Middle frontal gyrus (tissue), 1 donor: Measurements from ENCODE around the gene UBASH3A.

Source experiments
- DNase-seq: peaks from one replicate; pipeline ENCODE4 v3.0.0-alpha.2; 2015; ENCODE audit warnings: low spot score; ENCODE audit errors: extremely low spot score

UBASH3A gene, protein sequence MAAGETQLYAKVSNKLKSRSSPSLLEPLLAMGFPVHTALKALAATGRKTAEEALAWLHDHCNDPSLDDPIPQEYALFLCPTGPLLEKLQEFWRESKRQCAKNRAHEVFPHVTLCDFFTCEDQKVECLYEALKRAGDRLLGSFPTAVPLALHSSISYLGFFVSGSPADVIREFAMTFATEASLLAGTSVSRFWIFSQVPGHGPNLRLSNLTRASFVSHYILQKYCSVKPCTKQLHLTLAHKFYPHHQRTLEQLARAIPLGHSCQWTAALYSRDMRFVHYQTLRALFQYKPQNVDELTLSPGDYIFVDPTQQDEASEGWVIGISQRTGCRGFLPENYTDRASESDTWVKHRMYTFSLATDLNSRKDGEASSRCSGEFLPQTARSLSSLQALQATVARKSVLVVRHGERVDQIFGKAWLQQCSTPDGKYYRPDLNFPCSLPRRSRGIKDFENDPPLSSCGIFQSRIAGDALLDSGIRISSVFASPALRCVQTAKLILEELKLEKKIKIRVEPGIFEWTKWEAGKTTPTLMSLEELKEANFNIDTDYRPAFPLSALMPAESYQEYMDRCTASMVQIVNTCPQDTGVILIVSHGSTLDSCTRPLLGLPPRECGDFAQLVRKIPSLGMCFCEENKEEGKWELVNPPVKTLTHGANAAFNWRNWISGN

GRCh38 chr21:42403611-42404231 lies at the start of gene UBASH3A:
Gene UBASH3A, plus strand, starts transcription at chr21:42403902. Its CDS starts 44 bp downstream, at chr21:42403946.
- DNase-seq = no peak

DNA sequence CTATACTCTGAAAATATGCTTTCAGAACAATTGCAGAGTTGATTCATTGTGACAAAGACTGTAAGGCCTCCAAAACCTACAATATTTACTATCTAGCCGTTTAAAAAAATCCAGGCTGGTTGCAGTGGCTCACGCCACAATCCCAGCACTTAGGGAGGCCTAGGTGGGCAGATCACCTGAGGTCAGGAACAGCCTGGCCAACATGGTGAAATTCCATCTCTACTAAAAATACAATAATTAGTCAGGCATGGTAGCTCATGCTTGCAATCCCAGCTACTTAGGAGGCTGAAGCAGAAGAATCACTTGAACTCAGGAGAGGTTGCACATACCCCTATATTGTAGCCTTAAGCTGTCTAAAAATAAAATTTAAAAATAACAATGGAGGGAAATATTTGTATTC lies 47.7 kb upstream of the UBASH3A start:
- no peak for DNase-seq

DNA sequence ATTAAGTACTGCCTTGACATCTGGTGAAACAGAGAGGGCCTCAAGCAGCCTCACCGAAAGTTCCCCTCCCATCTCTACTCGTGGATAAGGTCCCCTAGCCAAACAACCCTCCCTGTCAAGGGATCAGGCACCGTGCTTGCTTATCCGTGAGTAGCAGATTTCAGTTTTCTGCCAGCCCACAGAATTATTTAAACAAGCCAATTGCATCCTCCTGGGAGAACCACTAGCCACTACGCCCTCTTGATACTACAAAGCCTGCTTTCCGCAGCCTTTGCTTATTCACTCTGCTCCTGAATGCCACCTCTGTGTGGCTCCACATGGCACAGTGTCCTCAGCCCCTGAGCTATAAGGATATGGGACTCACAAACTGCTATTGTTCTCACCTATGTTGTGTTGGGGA lies 47.1 kb upstream of the UBASH3A start:
- DNase-seq = no peak

DNA sequence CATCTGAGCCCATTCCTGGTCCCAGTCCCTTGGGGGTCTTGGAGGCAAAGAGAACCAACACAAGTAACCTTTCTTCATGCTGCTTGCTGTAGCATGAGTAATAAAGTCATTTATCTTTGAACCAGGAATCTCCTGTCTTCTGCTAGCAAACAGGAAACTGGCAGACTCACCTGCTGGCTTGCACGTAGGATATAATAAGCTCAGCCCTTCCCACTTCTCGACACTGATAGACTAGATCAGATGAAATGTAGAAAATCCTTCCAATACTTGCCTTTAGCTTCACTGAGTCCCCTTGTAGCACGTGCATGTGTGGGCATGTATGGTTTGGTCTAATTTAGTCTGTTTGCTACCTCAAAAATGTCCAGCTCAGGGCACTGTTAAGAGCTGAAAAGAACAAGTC lies 46.4 kb upstream of the UBASH3A start:
- no peak for DNase-seq

DNA sequence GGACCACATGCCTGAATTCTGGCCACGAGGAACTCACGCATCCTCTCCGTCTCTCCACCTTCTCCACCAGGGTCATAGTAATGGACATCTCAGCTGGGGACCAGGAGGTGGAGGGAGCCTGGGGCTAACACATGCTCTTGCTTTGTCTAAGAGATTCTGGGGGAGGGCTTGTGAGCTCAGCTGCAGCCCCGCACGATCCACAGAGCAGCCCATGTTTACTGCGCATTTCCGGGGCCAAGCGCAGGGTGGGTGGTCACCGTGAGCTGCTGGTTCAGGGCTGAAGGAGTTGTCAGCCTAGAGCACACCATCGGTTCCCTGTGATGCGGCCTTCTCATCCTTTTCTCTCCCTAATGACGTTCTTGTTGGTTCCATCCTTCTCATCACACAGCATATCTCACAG lies 45.4 kb upstream of the UBASH3A start:
- no peak for DNase-seq

DNA sequence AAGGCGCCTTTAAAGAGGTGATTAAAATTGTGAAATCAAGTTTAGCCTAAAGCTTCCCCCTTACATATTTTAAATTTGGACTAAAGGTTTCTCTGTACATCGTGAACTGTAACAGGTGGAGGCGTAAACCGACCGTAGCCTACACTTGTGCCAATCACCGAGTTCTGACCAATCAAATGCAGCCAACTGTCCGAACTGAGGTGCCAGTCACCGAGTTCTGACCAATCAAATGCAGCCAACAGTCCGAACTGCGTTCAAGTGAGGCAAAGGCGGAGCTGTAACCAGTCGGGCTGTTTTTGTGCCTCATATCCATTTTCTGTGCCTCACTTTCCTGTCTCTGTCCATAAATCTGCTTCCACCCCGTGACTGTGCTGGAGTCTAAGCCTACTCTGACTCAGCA lies 44.8 kb upstream of the UBASH3A start:
- no peak for DNase-seq

GRCh38 chr21:42360317-42360716 lies 43.4 kb upstream of the UBASH3A start:
- no peak for DNase-seq

DNA sequence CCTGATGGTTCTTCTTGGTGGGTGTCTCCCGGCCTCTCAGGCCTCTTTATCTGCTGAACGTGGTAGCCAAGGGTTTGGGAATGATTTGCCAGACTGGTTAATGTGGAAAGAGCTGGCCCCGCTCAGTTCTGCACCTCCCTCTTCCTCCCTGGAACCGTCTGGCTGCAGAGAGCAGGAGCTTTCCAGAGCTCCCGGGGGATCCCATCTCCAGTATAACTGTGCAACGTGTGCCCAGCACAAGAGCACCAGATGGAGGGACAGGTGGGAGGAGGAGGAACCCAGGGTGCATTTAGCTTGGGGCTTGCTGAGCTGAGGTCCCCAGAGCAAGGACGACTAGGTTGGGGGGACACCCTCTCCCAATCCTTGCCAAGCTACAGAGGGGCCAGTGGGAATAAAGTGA lies 42.4 kb upstream of the UBASH3A start:
- no peak for DNase-seq

DNA sequence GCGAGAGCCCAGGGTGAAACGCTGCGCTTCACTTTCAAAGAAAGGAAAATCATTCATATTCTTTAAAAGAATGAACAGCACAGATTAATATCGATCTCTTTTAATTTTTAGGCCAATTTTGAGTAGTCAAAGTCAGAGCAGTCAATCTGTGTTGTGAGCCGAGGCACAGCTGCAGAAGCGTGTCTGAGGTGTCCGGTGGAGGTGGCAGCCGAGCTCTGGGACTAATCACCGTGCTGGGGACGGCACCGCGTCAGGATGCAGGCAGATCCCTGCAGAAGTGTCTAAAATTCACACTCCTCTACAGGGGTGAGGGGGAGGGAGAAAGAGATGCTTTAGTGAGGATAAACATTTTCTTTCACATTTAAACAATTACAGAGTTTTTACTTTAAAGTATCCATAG lies 41.5 kb upstream of the UBASH3A start:
- no peak for DNase-seq

DNA sequence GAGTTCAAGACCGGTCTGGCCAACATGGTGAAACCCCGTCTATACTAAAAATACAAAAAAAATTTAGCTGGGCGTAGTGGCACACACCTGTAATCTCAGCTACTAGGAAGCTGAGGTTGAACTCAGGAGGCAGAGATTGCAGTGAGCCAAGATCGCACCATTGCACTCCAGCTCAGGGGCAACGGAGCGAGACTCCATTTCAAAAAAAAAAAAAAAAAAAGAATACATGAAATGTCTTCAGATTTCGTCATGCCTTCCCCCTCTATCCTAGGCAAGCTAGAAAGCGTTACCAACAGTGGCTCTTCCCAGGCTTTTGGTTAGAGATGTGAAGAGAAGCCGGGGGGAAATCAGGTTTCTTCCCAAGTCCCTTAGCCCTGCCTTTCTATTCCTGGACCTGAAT lies 41.0 kb upstream of the UBASH3A start:
- DNase-seq = no peak

- DNase-seq = no peak
These were observed 40.4 kb upstream of the UBASH3A start for GRCh38 chr21:42363312-42363711.

GRCh38 chr21:42364304-42364865 lies 39.3 kb upstream of the UBASH3A start:
- DNase-seq = no peak

- DNase-seq = no peak
These were observed 37.9 kb upstream of the UBASH3A start for GRCh38 chr21:42365770-42366169.

DNA sequence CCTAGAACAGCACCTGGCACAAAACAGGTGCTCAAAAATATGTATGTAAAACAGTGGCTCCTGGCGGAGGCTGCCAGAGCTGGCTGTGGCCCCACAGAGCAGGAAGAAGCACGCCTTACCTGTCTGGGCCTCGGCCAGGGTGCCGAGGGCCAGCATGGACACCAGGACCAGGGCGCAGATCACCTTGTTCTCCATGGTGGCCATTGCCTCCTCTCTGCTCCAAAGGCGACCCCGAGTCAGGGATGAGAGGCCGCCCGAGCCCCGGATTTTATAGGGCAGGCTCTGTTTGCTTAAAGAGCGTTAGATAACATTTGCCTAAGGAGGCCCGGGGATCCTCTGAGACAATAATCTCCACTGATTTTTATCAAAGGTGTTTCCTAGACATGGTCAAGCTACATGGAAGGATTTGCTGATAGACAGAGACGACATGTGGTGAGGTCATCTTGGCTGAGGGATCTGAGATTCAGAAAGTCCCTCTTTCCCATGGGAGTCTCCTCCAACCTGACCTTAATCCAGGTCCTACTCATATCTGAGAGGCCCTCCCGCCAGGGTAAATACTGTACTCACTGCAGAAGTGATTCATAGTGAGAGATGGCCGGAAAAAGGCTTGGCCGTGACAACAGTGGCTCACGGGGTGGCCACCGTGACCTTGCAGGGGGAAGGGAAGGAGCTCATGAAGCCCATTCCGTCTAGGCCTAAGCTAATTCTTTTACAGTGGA lies 37.3 kb upstream of the UBASH3A start, which contains the start of gene TFF1:
TFF1 (minus strand) TSS at position 244 of the 719 bp plus-strand sequence; CDS start at position 204, 40 bp downstream.
- no peak for DNase-seq

- DNase-seq = no peak
These were observed 36.1 kb upstream of the UBASH3A start for GRCh38 chr21:42367367-42368165.

DNA sequence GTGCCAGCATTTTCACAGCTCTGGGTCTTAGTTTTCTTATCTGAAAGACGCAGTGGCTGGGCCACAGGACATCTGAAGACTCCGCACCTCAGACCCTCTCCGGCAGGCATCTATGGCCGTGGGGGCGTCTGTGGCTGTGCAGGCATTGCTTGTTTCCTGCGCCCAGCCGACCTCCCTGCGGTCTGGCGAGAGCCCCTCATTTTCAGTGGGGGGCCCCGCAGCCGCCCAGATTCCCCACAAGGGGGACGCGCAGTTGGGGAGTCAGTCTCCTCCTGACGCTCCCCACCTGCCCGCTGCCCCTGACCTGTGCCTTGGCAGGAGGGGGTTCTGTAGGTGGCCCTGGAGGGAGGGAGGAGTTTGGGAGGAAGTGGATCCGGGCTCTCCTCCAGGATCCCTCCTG lies 33.9 kb upstream of the UBASH3A start:
- DNase-seq = no peak

DNA sequence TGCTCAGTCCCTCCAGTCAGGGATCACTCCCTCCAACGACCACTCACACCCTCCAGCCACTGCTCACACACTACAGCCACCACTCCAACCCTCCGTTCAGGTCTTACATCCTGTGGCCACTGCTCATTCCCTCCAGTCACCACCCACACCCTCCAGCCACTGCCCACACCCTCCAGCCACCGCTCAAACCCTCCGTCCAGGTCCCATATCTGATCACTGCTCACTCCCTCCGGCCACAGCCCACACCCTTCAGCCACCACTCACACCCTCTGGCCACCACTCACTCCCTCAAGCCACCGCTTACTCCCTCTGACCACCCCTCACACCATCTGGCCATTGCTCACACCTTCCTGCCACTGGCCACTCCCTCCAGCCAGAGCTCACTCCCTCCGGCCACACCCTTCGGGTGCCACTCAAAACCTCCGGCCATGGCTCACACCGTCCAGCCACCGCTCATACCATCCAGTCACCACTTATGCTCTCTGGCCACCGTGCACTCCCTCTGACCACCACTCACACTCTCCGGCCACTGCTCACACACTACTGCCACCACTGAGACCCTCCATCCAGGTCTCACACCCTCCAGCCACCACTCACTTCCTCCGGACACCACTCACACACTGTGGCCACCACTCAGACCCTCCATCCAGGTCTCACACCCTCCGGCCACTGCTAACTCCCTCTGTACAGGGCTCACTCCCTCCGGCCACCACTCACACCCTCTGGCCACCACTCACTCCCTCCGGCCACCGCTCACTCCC lies 32.6 kb upstream of the UBASH3A start:
- no peak for DNase-seq

- no peak for DNase-seq
These were observed 30.4 kb upstream of the UBASH3A start for GRCh38 chr21:42373196-42373907.

DNA sequence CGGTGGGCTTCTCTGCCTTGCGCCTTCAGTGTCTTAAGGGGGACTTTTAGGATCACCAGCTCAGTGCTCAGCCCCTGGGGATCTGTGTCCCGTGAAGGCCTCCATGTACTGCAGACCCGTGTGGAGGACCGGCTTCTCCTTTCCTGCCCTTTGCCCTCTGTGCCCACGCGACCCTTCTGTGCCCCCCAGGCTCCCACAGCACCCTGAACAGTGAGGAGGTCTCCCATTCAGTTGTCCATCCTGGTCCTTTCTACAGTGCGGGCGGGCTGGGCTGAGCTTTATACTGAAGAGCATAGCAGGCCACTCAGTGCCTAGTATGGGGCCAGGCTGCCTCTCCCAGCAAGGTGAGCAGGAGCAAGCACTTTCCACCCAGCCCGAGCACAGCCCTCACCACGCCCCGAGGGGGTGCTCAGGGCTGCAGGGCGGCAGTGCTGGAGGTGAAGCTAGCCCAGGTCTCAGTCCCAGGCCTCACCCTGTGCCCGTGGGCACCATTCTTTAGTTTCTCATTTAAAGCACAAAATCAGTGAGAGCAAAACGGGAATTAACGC lies 29.7 kb upstream of the UBASH3A start:
- DNase-seq = no peak
